HG03108 (cell line): Measurements from ENCODE around the gene TDP2.
A peak's percentile ranks its signal among the peaks of the same experiment; 100 is the strongest.

Experiments used
- ATAC-seq: cut with Tn5 transposase; IDR thresholded peaks from one replicate; pipeline ENCODE4 v1.9.1; 2021; ENCODE audit warnings: moderate library complexity; ENCODE audit not compliant: unreplicated experiment

TDP2 gene, protein sequence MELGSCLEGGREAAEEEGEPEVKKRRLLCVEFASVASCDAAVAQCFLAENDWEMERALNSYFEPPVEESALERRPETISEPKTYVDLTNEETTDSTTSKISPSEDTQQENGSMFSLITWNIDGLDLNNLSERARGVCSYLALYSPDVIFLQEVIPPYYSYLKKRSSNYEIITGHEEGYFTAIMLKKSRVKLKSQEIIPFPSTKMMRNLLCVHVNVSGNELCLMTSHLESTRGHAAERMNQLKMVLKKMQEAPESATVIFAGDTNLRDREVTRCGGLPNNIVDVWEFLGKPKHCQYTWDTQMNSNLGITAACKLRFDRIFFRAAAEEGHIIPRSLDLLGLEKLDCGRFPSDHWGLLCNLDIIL

DNA sequence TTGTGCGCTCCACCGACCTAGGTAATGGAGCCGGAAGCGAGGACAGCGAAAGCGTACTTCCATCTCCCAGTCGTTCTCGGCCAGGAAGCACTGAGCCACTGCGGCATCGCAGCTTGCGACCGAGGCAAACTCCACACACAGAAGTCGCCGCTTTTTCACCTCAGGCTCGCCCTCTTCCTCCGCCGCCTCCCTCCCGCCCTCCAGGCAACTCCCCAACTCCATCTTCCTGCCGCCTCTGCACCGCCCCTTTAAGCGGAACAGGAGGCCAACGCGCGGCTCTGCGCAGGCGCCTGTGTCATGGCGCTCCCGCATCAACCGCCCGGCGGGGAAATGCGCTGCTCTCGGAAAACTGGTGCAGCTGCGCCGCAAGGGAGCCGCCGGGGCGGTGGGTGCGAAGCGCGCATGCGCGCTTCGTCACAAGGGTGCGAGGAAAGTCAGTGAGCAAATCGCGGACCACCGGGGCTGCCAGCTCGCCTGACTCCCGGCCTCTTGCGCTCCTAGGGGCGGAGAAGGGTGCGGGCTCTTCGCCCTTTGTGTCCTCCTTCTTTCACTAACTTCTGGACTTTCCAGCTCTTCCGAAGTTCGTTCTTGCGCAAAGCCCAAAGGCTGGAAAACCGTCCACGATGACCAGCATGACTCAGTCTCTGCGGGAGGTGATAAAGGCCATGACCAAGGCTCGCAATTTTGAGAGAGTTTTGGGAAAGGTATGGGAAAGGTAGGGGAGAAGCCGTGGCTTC, at the start of gene TDP2, which contains the start of gene ACOT13:
Gene TDP2, minus strand, starts transcription at position 259 of the 737 bp plus-strand sequence. Its CDS starts 37 bp downstream, at position 222.
Gene ACOT13, plus strand, starts transcription at position 437 of the 737 bp plus-strand sequence. Its CDS starts 187 bp downstream, at position 624.
- peak; percentile 95 for ATAC-seq

- ATAC-seq = no peak
These were observed 44.0 kb upstream of the TDP2 start for GRCh38 chr6:24710519-24711303.

- no peak for ATAC-seq
These were observed 42.5 kb upstream of the TDP2 start for GRCh38 chr6:24709014-24709711.

- ATAC-seq = no peak
These were observed 41.9 kb upstream of the TDP2 start for GRCh38 chr6:24708612-24709011.

- ATAC-seq = no peak
These were observed 37.8 kb upstream of the TDP2 start for GRCh38 chr6:24704468-24704867.

DNA sequence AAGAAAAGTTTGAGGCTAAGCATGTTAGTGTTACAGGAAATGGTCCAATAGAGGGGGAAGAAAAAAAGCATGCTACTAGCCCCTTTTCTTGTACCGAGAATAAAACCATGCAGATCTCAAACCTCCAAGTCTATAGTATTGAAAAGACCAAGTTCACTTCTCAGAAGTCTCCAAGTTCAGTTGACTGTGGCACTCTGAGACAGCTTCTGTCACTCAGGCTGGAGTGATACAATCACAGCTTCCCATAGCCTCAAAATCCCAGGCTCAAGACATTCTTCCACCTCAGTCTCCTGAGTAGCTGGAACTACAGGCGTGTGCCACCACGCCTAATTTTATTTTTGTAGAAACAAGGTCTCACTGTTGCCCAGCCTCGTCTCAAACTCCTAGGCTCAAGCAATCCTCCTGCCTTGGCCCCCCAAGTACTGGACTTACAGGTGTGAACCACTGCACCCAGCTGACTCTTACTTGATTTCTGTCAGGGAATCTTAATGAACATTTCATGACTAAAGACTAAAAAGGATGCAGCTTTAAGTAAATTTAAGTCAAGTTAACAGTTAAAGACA, 36.1 kb upstream of the TDP2 start:
- ATAC-seq = no peak

- no peak for ATAC-seq
These were observed 33.0 kb upstream of the TDP2 start for GRCh38 chr6:24699521-24700359.

- no peak for ATAC-seq
These were observed 29.4 kb upstream of the TDP2 start for GRCh38 chr6:24696097-24696496.

GRCh38 chr6:24695635-24696034, 28.9 kb upstream of the TDP2 start:
- ATAC-seq = peak; percentile 49

DNA sequence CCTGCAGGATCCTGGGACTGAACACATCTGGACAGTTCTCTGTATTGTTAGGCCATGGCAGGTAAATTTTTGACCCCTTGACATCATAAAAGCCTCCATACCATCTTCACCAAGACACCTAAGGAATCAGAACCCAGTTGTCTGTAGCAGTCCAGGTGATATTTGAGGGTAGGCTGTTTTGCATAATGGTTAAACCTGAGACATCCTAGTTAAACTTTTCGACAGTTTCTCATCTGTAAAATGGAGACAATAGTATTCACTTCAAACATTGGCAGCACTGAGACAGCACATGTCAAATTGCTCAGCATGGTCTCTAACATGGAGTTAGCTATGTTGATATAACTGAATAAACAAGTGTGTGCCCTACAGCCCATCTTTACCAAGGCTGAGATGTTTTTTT, 27.5 kb upstream of the TDP2 start:
- ATAC-seq = no peak

DNA sequence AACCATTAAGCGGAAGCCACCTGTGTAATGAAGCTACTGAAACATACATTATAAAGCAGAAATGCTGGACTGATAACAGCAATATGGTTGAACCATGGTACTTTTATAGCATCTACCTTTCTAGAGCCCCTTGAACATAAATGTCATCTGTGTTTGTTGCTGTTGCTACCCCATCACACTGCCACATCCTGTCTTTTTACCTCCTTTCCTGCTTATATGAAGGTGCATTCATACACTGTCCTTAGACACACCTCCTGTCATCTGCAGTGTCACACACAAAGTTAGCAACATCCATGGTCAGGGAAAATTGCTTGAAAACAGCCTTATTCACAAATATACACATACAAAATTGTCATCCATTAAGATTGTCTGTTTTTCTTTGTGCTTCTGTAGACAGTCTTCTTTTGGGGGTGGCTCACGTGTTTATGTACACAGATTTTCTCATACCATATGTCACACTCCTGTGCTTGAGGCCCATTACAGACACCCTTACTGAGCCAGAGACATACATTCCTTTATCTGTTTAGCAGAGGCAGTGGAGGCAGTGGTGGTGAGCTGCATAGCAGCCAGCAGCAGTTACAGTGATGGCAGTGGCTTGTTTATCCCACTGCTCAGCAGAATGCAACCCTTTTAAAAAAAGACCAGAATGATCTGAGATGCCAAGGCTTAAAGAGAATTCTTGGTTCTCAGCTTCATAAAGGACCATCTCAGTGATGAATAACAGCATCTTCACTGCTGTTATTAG, 26.3 kb upstream of the TDP2 start:
- no peak for ATAC-seq

- ATAC-seq = no peak
These were observed 25.7 kb upstream of the TDP2 start for GRCh38 chr6:24692415-24692814.

DNA sequence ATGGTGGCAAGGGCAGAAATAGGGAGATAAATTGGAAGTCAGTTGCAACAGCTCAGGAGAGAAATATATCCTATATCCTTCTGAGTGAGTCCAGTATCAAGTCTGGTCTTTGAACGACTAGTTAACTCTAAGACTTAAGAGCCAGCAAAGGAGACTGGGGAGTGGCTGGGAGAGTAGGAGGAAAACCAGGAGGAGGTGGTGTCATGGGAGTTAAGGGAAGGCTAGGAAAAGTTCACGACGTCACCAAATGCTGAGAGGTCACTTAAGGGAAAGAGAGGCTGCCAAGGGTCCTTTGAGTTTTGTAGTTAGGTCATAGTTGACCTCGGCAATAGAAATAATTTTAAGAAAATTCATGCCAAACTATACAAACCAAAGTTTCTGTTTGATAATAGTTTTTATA, 25.3 kb upstream of the TDP2 start:
- no peak for ATAC-seq

DNA sequence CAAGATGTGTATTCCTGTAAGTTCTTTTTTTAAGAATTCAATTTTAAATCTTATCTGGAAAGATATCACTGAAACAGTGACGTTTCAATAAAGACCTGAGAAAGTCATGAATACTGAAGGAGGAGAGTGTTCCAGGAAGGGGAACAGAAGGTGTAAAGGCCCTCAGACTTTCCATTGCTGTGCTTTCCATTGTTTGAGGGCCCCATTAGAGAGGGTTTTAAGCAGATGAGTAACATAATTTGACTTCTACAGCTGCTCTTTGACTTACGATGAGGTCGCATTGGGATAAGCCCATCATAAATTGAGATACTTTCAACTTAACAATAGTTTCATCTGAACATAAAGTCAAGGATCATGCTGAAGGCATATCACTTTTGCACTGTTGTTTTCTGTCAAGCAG, 24.9 kb upstream of the TDP2 start:
- ATAC-seq = no peak

GRCh38 chr6:24690593-24690992, 23.9 kb upstream of the TDP2 start:
- ATAC-seq = no peak

DNA sequence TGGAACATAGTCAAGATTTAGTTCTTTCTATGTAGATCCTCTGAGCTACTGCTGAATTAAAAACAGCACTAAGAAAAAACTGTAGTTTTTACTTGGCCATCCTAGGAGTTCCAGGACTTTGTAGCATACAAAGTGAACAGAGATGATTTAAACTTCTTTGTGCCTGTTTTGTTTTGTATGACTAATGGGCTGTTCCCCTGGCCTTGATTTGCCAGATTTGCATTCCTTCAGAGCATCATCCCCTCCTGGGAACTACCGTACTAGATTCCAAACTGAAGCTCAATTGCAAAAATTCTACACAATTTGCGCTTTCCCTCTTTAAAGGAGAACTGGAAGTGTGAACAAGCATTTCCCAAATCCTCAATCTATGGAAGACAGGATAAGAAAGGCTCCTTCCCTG, 23.3 kb upstream of the TDP2 start:
- ATAC-seq = no peak

- no peak for ATAC-seq
These were observed 20.2 kb upstream of the TDP2 start for GRCh38 chr6:24686946-24687345.

DNA sequence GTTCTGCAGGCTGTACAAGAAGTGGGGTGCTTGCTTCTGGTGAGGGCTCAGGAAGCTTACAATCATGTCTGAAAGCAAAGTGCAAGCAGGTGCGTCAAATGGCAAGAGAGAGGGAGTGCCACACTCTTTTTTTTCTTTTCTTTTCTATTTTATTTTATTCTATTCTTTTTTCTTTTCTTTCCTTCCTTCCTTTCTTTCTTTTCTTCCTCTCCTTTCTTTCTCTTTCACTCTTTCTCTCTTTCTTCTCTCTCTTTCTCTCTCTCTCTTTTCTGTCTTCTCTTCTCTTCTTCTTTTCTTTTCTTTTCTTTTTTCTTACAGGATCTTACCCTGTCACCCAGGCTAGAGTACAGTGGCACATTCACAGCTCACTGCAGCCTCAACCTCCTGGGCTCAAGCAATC, 19.7 kb upstream of the TDP2 start:
- no peak for ATAC-seq
